SU-DHL-6 (cell line): ENCODE data around the gene TALDO1.

ENCODE experiments used
- H2AFZ ChIP-seq: fragments of 200-600 bp; sonication (generic); 2 replicates; pipeline ENCODE4 v1.6.1; 2014; ENCODE audit warnings: low read depth, mild to moderate bottlenecking, moderate library complexity, mixed read lengths, antibody characterized with exemption, low read length; ENCODE audit not compliant: severe bottlenecking
- H3F3A ChIP-seq: fragments of 200-600 bp; shearing (Covaris generic); 2 replicates; pipeline ENCODE4 v1.6.0; 2016; ENCODE audit warnings: antibody characterized with exemption, mild to moderate bottlenecking; ENCODE audit not compliant: insufficient read depth
- H3K27ac ChIP-seq: fragments of 200-600 bp; sonication (generic); 2 replicates; pipeline ENCODE4 v1.5.1; 2016; ENCODE audit warnings: low read depth, mild to moderate bottlenecking, low read length, moderate library complexity, mixed read lengths
- H3K27me3 ChIP-seq: fragments of 200-600 bp; sonication (generic), shearing (Covaris generic); 2 replicates; pipeline ENCODE4 v1.6.0; 2014; ENCODE audit warnings: mild to moderate bottlenecking, low read length
- H3K36me3 ChIP-seq: fragments of 200-600 bp; sonication (generic); 2 replicates; pipeline ENCODE4 v1.6.1; 2014; ENCODE audit warnings: mild to moderate bottlenecking, low read length, mixed read lengths
- H3K4me2 ChIP-seq: fragments of 300-600, 200-600 bp; shearing (Covaris generic), sonication (generic); 2 replicates; pipeline ENCODE4 v1.6.0; 2014; ENCODE audit warnings: low read length, low read depth, mild to moderate bottlenecking; ENCODE audit not compliant: poor library complexity, severe bottlenecking
- H3K4me3 ChIP-seq: fragments of 200-600 bp; sonication (generic); 2 replicates; pipeline ENCODE4 v1.5.1; 2014; ENCODE audit warnings: antibody characterized with exemption, low read length, mild to moderate bottlenecking, mixed read lengths; ENCODE audit not compliant: insufficient read depth, poor library complexity, severe bottlenecking
- H3K79me2 ChIP-seq: fragments of 200-600 bp; sonication (generic); 2 replicates; pipeline ENCODE4 v1.6.1; 2014; ENCODE audit warnings: mild to moderate bottlenecking, low read length, moderate library complexity; ENCODE audit not compliant: insufficient read depth
- H3K9ac ChIP-seq: fragments of 200-600 bp; sonication (generic); 2 replicates; pipeline ENCODE4 v1.7.0; 2014; ENCODE audit warnings: mild to moderate bottlenecking, low read length
- H3K9me2 ChIP-seq: fragments of 200-600 bp; sonication (generic); replicated peaks from 2 replicates; pipeline ENCODE4 v1.6.1; 2014; ENCODE audit warnings: low read length; ENCODE audit not compliant: insufficient read depth
- H3K9me3 ChIP-seq: fragments of 200-600 bp; sonication (generic); 2 replicates; pipeline ENCODE4 v1.6.1; 2014; ENCODE audit warnings: low read length, mixed read lengths; ENCODE audit not compliant: insufficient read depth
- H4K20me1 ChIP-seq: fragments of 200-600 bp; sonication (generic); 2 replicates; pipeline ENCODE4 v1.6.1; 2014; ENCODE audit warnings: low read depth, mild to moderate bottlenecking, antibody characterized with exemption, low read length, moderate library complexity, mixed read lengths
- EZH2phosphoT487 ChIP-seq: fragments of 200-600 bp; sonication (generic), shearing (Covaris generic); conservative IDR thresholded peaks from 2 replicates; pipeline ENCODE4 v1.6.1; 2018; ENCODE audit warnings: mild to moderate bottlenecking, antibody characterized with exemption, low read length, moderate library complexity, mixed read lengths
- TF ChIP-seq, protein P1 (sequence below): fragments of 200-600 bp; sonication (generic); IDR thresholded peaks from one replicate; pipeline ENCODE4 v1.5.1; 2017; ENCODE audit warnings: antibody characterized with exemption, mild to moderate bottlenecking, low read length, moderate library complexity; ENCODE audit not compliant: insufficient read depth, poor library complexity, severe bottlenecking

The TALDO1 gene

DNA sequence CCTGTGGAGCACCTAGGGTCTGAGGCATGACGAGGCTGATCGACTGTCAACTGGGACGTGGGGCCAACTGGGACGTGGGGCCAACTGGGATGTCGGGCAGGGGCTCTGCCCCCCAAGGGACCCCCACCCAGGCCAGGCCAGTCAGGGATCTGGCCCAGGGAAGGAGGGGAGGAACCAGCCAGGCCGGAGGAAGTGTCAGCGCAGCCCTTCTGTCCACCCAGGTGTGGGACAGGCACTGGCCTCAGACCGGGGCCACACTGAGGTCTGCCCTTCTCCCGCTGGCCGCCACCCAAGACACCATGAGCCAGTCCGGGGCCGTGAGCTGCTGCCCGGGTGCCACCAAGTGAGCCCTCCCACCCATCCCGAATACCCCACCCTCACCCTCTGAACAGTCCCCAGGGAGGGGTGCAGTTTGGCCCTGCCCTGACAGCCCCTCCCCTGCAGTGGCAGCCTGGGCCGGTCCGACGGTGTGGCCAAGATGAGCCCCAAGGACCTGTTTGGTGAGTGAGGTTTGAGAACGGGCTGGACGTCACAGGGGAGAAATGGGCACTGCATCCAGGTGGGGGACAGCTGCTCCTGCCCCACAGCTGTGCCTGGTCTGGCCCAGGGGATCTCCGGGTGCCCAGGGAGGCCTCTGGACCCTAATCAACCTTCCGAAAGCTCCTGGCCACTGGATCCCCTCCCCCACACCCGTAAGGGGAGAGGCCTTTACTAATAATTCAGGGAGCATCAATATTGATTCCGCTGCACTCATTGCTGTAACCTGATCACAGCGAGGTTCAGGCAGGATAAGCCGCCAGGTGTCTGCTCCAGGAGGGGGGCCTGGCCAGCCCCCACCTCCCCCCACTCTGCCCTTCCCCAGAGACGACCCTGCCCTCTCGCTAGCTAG is 37.9 kb upstream of the TALDO1 start:
- Histone ChIP-seq H3K9me2 (no peaks in the 10 kb centered on the region), H3K36me3 (no peaks in the 10 kb centered on the region), H3F3A (no peaks in the 10 kb centered on the region), H3K9me3 (no peaks in the 10 kb centered on the region), H2AFZ (no peak overlapping the region), H3K4me3 (no peak overlapping the region), H3K27me3 (no peaks in the 10 kb centered on the region), H3K79me2 (no peaks in the 10 kb centered on the region), H3K27ac (no peak overlapping the region), H4K20me1 (no peaks in the 10 kb centered on the region), H3K9ac (no peak overlapping the region), H3K4me2 (no peak overlapping the region)
- TF ChIP-seq, protein P1, sequence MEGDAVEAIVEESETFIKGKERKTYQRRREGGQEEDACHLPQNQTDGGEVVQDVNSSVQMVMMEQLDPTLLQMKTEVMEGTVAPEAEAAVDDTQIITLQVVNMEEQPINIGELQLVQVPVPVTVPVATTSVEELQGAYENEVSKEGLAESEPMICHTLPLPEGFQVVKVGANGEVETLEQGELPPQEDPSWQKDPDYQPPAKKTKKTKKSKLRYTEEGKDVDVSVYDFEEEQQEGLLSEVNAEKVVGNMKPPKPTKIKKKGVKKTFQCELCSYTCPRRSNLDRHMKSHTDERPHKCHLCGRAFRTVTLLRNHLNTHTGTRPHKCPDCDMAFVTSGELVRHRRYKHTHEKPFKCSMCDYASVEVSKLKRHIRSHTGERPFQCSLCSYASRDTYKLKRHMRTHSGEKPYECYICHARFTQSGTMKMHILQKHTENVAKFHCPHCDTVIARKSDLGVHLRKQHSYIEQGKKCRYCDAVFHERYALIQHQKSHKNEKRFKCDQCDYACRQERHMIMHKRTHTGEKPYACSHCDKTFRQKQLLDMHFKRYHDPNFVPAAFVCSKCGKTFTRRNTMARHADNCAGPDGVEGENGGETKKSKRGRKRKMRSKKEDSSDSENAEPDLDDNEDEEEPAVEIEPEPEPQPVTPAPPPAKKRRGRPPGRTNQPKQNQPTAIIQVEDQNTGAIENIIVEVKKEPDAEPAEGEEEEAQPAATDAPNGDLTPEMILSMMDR = no peak
- TF ChIP-seq EZH2phosphoT487 = no peak

DNA sequence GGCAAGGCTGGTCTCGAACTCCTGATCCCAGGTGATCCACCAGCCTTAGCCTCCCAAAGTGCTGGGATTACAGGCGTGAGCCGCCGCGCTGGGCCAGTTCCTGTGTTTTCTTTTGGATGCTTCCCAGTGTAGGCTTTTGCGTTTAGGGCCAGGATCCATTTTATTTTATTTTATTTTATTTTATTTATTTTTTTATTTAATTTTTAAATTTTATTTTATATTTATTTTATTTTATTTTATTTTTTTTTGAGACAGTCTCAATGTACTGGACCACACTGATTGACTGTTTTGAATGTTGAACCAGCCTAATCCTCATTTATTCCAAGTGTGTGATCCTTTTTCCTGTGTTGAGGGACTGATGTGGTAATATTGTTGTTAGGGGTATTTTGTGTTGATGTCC is 32.8 kb upstream of the TALDO1 start:
- no peaks in the 10 kb centered on the region for H4K20me1 ChIP-seq
- H3F3A ChIP-seq = no peaks in the 10 kb centered on the region
- H3K9me3 ChIP-seq = no peaks in the 10 kb centered on the region
- no peaks in the 10 kb centered on the region for H3K27me3 ChIP-seq
- no peak overlapping the region for H3K4me3 ChIP-seq
- H3K36me3 ChIP-seq = no peaks in the 10 kb centered on the region
- no peak overlapping the region for H3K27ac ChIP-seq
- no peak for TF ChIP-seq EZH2phosphoT487
- TF ChIP-seq, protein P1 = no peak
- H3K4me2 ChIP-seq = no peak overlapping the region
- H2AFZ ChIP-seq = no peak overlapping the region
- H3K9me2 ChIP-seq = no peaks in the 10 kb centered on the region
- H3K79me2 ChIP-seq = no peaks in the 10 kb centered on the region
- H3K9ac ChIP-seq = no peak overlapping the region

DNA sequence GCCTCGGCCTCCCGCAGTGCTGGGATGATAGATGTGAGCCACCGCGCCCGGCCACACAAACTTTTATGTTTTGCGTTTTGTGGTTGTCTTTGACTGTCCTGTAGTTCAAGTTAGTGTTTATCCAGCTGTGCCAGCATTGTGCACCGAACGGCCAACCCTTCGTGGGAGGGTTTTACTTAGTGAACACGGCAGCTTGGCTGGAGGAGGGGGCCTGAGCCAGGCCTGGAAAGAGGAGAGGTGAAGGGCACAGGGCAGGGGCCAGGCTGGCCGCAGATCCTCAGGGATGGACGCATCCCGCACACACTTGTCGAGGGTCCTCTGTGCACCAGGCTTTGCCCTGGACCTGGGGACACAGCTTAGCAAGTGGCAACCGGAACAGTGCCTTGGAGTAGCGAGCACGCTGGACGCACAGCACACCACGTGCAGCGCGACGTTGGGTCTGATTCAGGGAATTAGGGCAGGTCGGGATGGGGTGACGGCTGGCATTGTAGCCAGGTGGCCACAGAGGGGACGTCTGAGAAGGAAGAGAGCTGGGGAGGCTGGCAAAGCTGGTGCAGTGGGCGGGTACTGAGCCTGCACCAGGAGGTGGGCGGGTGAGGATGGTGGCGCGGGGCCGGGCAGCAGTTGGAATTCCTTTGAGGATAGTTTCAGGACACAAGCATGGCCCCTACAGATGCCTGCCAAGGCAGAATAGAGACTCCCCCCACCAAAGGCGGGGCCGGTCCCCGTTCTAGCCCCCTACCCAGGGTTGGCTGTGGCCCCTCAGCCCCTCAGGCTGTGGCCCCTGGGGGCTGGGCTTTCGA is 27.8 kb upstream of the TALDO1 start:
- Histone ChIP-seq H3K79me2 (no peaks in the 10 kb centered on the region), H3K27ac (no peak overlapping the region), H3K4me3 (no peak overlapping the region), H2AFZ (no peak overlapping the region), H3K27me3 (no peaks in the 10 kb centered on the region), H3F3A (peaks cover 7% of the 10 kb centered on the region; the same call in 1 of the 2 replicates), H3K9ac (no peak overlapping the region), H3K9me3 (no peaks in the 10 kb centered on the region), H3K36me3 (no peaks in the 10 kb centered on the region), H4K20me1 (no peaks in the 10 kb centered on the region), H3K4me2 (no peak overlapping the region), H3K9me2 (no peaks in the 10 kb centered on the region)
- no peak for TF ChIP-seq EZH2phosphoT487
